H9 (cell line): ENCODE data around the gene GCLM. TPM values are rescaled to one million over a fixed set of nuclear protein-coding genes. Genes with fewer than 3 reads are reported as not detected.

ENCODE experiments used
- DNase-seq: peaks from one replicate; pipeline ENCODE4 v3.0.0-alpha.2; 2017
- H2AFZ ChIP-seq: one replicate; pipeline ENCODE4 v1.6.1; 2013; ENCODE audit warnings: mild to moderate bottlenecking, low read length, control low read depth, moderate library complexity
- H2AK5ac ChIP-seq: 2 replicates; pipeline ENCODE4 v1.6.1; 2013; ENCODE audit warnings: low read length, control low read depth, mixed read lengths; ENCODE audit not compliant: insufficient read length
- H2BK120ac ChIP-seq: one replicate; pipeline ENCODE4 v1.6.1; 2013; ENCODE audit warnings: low read depth, mild to moderate bottlenecking, low read length, control low read depth, inconsistent platforms; ENCODE audit not compliant: poor library complexity, severe bottlenecking
- H2BK12ac ChIP-seq: 2 replicates; pipeline ENCODE4 v1.6.1; 2013; ENCODE audit warnings: low read length, control low read depth, mixed read lengths, low read depth; ENCODE audit not compliant: insufficient read length
- H2BK15ac ChIP-seq: 2 replicates; pipeline ENCODE4 v1.6.1; 2013; ENCODE audit warnings: low read depth, low read length, control low read depth
- H2BK20ac ChIP-seq: one replicate; pipeline ENCODE4 v1.6.1; 2013; ENCODE audit warnings: low read depth, mild to moderate bottlenecking, low read length, control low read depth, inconsistent platforms; ENCODE audit not compliant: poor library complexity, severe bottlenecking
- H2BK5ac ChIP-seq: 2 replicates; pipeline ENCODE4 v1.6.1; 2013; ENCODE audit warnings: low read length, control low read depth, mixed read lengths; ENCODE audit not compliant: insufficient read length
- H3K14ac ChIP-seq: 2 replicates; pipeline ENCODE4 v1.6.1; 2013; ENCODE audit warnings: low read length, control low read depth; ENCODE audit not compliant: insufficient read depth
- H3K18ac ChIP-seq: 2 replicates; pipeline ENCODE4 v1.6.1; 2013; ENCODE audit warnings: low read depth, mild to moderate bottlenecking, mixed read lengths, low read length, control low read depth; ENCODE audit not compliant: insufficient read length
- H3K23ac ChIP-seq: 2 replicates; pipeline ENCODE4 v1.6.1; 2013; ENCODE audit warnings: low read length, control low read depth, mixed read lengths, low read depth; ENCODE audit not compliant: insufficient read length
- H3K23me2 ChIP-seq: 2 replicates; pipeline ENCODE4 v1.6.1; 2013; ENCODE audit warnings: low read depth, mild to moderate bottlenecking, mixed read lengths, low read length, control low read depth; ENCODE audit not compliant: insufficient read length, poor library complexity, severe bottlenecking
- H3K27ac ChIP-seq: 2 replicates; pipeline ENCODE4 v1.5.1; 2013; ENCODE audit warnings: low read length, control low read depth, mixed read lengths, low read depth; ENCODE audit not compliant: insufficient read length
- H3K27me3 ChIP-seq: 2 replicates; pipeline ENCODE4 v1.6.1; 2013; ENCODE audit warnings: low read length, control low read depth, inconsistent platforms; ENCODE audit not compliant: insufficient read depth
- H3K4ac ChIP-seq: 2 replicates; pipeline ENCODE4 v1.6.1; 2013; ENCODE audit warnings: low read depth, mild to moderate bottlenecking, control low read depth, inconsistent platforms, low read length, moderate library complexity
- H3K4me1 ChIP-seq: 2 replicates; pipeline ENCODE4 v1.6.1; 2013; ENCODE audit warnings: low read length, control low read depth, inconsistent platforms; ENCODE audit not compliant: insufficient read depth
- H3K4me2 ChIP-seq: 2 replicates; pipeline ENCODE4 v1.6.1; 2013; ENCODE audit warnings: low read length, control low read depth, mixed read lengths; ENCODE audit not compliant: insufficient read length, insufficient read depth
- H3K56ac ChIP-seq: 2 replicates; pipeline ENCODE4 v1.6.1; 2013; ENCODE audit warnings: low read depth, mild to moderate bottlenecking, mixed read lengths, low read length, control low read depth; ENCODE audit not compliant: insufficient read length
- H3K79me1 ChIP-seq: 2 replicates; pipeline ENCODE4 v1.6.1; 2013; ENCODE audit warnings: low read depth, mild to moderate bottlenecking, moderate library complexity, low read length, control low read depth, inconsistent platforms; ENCODE audit not compliant: insufficient read depth, poor library complexity, severe bottlenecking
- H3K79me2 ChIP-seq: 2 replicates; pipeline ENCODE4 v1.6.1; 2013; ENCODE audit warnings: low read length, control low read depth, inconsistent platforms; ENCODE audit not compliant: insufficient read depth
- H3K9ac ChIP-seq: 2 replicates; pipeline ENCODE4 v1.6.1; 2013; ENCODE audit warnings: low read length, control low read depth, mixed read lengths; ENCODE audit not compliant: insufficient read length; ENCODE audit errors: extremely low read depth
- H3K9me3 ChIP-seq: one replicate; pipeline ENCODE4 v1.6.1; 2013; ENCODE audit warnings: low read depth, low read length, inconsistent platforms; ENCODE audit not compliant: control insufficient read depth
- H3T11ph ChIP-seq: one replicate; pipeline ENCODE4 v1.6.1; 2013; ENCODE audit warnings: mild to moderate bottlenecking, low read length, control low read depth, inconsistent platforms
- H4K20me1 ChIP-seq: one replicate; pipeline ENCODE4 v1.6.1; 2013; ENCODE audit not compliant: control insufficient read depth, insufficient read length, insufficient read depth
- H4K5ac ChIP-seq: 2 replicates; pipeline ENCODE4 v1.6.1; 2013; ENCODE audit warnings: low read depth, mild to moderate bottlenecking, mixed read lengths, low read length, control low read depth; ENCODE audit not compliant: insufficient read length
- H4K8ac ChIP-seq: replicated peaks from 2 replicates; pipeline ENCODE4 v1.6.1; 2013; ENCODE audit warnings: low read length, control low read depth, mixed read lengths, low read depth; ENCODE audit not compliant: insufficient read length
- H4K91ac ChIP-seq: 2 replicates; pipeline ENCODE4 v1.6.1; 2013; ENCODE audit warnings: low read depth, mild to moderate bottlenecking, moderate library complexity, mixed read lengths, low read length, control low read depth; ENCODE audit not compliant: insufficient read length
- H3K27ac Mint-ChIP-seq, 3 experiments: 2 replicates in 2 of 3; 3 replicates in 1 of 3; pipeline ENCODE4 v1.8.0; 2020 to 2021; ENCODE audit warnings: mixed read lengths in 3 of 3, mild to moderate bottlenecking in 1 of 3, moderate library complexity in 1 of 3
- H3K27me3 Mint-ChIP-seq: 2 replicates; pipeline ENCODE4 v1.8.0; 2021; ENCODE audit warnings: low read depth, mild to moderate bottlenecking, moderate library complexity, mixed read lengths
- H3K36me3 Mint-ChIP-seq, 3 experiments: 2 replicates in 2 of 3; 3 replicates in 1 of 3; pipeline ENCODE4 v1.8.0; 2020 to 2021; ENCODE audit warnings: low read depth in 3 of 3, mixed read lengths in 3 of 3; ENCODE audit not compliant: insufficient read depth in 1 of 3
- H3K4me1 Mint-ChIP-seq, 2 experiments: 2 replicates each; pipeline ENCODE4 v1.8.0; 2020; ENCODE audit warnings: mixed read lengths in 2 of 2
- H3K4me3 Mint-ChIP-seq, 2 experiments: 2 replicates in 1 of 2; 3 replicates in 1 of 2; pipeline ENCODE4 v1.8.0; 2020 to 2021; ENCODE audit warnings: mild to moderate bottlenecking in 2 of 2, mixed read lengths in 2 of 2, moderate library complexity in 1 of 2
- H3K9me3 Mint-ChIP-seq, 2 experiments: 2 replicates in 1 of 2; 3 replicates in 1 of 2; pipeline ENCODE4 v1.8.0; 2020; ENCODE audit warnings: mild to moderate bottlenecking in 2 of 2, mixed read lengths in 2 of 2, moderate library complexity in 1 of 2
- CTCF ChIP-seq: fragments of 200-600 bp; sonication (generic); conservative IDR thresholded peaks from 3 replicates; pipeline ENCODE4 v1.8.0; 2021; ENCODE audit warnings: antibody characterized with exemption, mild to moderate bottlenecking
- WGBS: extraction: QIAGEN DNeasy Blood & Tissue Kit; methylation state at CpG from one replicate; pipeline ENCODE4 v1.1.7; 2013; ENCODE audit warnings: missing lambda C conversion rate, low lambda C conversion rate, mixed read lengths; ENCODE audit not compliant: insufficient read length; ENCODE audit errors: extremely low coverage; 5-methylcytosine and 5-hydroxymethylcytosine counted together
- total RNA-seq: library from RNA; stranded (reverse); gene quantifications from 2 replicates; pipeline ENCODE4 v1.2.1, GENCODE V29; 2021

The GCLM gene
- total RNA-seq, 1 experiment from 2014 or later = 14.9 TPM

- TF ChIP-seq CTCF = no peak
- H3K27ac Mint-ChIP-seq = no peak overlapping the region
- peaks cover 19 to 28% (median 26%) of the 10 kb centered on the region in 3 experiments for H3K36me3 Mint-ChIP-seq
- H3K14ac ChIP-seq = no peak overlapping the region
- H3K9me3 Mint-ChIP-seq = peaks cover 38 to 45% of the 10 kb centered on the region in 2 experiments
- no peak overlapping the region for H4K91ac ChIP-seq
- H3K79me2 ChIP-seq = no peaks in the 10 kb centered on the region
- no peak overlapping the region for H3K18ac ChIP-seq
- H2BK120ac ChIP-seq = no peak overlapping the region
- H3T11ph ChIP-seq = no peak overlapping the region
- H2AFZ ChIP-seq = no peak overlapping the region
- H2BK12ac ChIP-seq = no peak overlapping the region
- no peak overlapping the region for H3K4ac ChIP-seq
- H2AK5ac ChIP-seq = no peak overlapping the region
- H3K9ac ChIP-seq = no peak overlapping the region
- H2BK20ac ChIP-seq = no peak overlapping the region
- no peaks in the 10 kb centered on the region for H3K27me3 ChIP-seq
- no peak overlapping the region for H2BK5ac ChIP-seq
- DNase-seq = no peak
- H4K8ac ChIP-seq = no peak overlapping the region
- no peaks in the 10 kb centered on the region for H4K20me1 ChIP-seq
- H3K27me3 Mint-ChIP-seq = peaks cover 11% of the 10 kb centered on the region
- no peak overlapping the region for H3K4me3 Mint-ChIP-seq
- no peak overlapping the region for H3K56ac ChIP-seq
- no peaks in the 10 kb centered on the region for H3K9me3 ChIP-seq
- H3K27ac ChIP-seq = no peak overlapping the region
- no CpG with 5 or more reads among the region's 1 CpG for WGBS
- no peaks in the 10 kb centered on the region; a peak in 1 of 4 replicates for H3K4me1 Mint-ChIP-seq
- no peak overlapping the region for H3K23ac ChIP-seq
- no peak overlapping the region for H2BK15ac ChIP-seq
- H3K23me2 ChIP-seq = no peaks in the 10 kb centered on the region
- H4K5ac ChIP-seq = no peak overlapping the region
- no peak overlapping the region for H3K4me2 ChIP-seq
- no peaks in the 10 kb centered on the region for H3K4me1 ChIP-seq
- H3K79me1 ChIP-seq = no peaks in the 10 kb centered on the region
Observed at GRCh38 chr1:93851878-93852277, 57.4 kb downstream of the GCLM start.
